GM21528 (cell line): ENCODE data around the gene GRM8.

ENCODE experiments used
- ATAC-seq: cut with Tn5 transposase; IDR thresholded peaks from one replicate; pipeline ENCODE4 v1.9.1; 2021; ENCODE audit warnings: mild to moderate bottlenecking, moderate library complexity; ENCODE audit not compliant: unreplicated experiment, low FRiP score

Gene GRM8

DNA sequence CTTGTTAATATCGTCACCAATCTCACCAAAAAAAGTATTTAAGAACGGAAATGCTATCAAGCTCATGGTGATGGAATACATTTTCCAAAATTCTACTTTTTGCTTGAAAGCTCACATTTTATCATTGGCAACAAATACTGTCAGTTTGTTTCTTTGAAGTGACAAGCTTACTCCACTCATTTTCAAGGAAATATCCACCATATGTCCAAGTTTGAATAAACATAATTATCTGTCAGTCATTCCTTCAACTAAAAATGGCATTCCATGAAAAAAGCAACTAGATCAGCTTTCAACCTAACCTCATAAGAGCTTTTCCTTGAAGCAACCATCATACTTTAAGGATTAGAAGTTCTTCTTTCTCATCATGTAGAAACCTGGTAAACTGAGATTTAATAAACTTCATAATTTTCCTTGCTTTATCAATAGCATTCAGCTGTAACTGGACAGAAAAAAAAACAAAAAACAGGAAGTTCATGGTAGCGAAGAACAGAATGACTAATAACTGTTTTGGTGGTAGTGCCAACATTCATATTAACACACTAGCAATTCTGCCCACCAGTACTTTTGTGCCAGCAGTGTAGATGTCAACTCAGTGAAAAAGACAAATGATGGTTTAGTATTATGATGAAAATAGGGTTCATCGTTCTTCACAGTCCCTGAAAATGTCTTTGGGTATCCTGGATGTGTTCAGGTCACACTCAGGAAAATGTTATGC is 764.9 kb downstream of the GRM8 start:
- no peak for ATAC-seq

GRCh38 chr7:126486806-126487205 is 765.9 kb downstream of the GRM8 start:
- no peak for ATAC-seq

DNA sequence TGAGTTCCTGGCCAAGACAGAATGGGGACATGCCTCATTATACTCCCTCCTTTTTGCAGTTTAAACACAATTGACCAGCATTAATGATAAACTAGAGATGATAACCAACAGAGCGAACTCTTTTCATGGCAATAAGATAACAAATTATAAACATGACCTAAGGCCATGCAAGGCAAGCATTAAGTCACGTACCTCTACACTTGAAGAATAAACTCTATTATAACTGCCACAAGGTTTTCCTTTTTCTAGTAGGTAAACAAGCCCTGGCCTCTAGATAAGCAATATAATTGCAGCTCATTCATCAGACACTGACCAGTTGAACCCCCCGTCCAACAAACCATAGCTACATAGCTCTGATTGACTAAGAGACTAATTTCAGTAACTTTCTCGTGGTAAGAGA is 767.0 kb downstream of the GRM8 start:
- ATAC-seq, result no peak

GRCh38 chr7:126483972-126484371 is 768.8 kb downstream of the GRM8 start:
- ATAC-seq, result no peak

- ATAC-seq, result no peak
These were observed 779.9 kb downstream of the GRM8 start for GRCh38 chr7:126472825-126473224.

DNA sequence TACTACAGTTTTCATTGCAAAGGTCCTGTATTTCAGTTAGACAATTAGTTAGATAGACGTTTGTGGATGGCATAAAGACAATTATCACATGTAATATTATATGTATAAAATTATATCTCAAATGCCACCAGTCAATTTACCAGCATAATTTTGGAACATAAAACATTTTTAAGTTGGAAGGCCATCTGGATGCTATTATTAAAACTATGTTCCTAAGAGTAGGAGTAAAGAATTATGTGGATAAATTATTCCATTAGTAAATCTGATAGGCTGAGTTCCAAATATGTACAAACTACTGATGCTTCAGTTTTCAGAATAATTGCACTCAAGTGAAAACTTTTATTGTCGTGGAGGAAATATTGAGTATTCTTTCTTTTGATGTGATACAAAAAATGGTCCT is 790.3 kb downstream of the GRM8 start:
- ATAC-seq, result no peak

- ATAC-seq, result no peak
These were observed 792.1 kb downstream of the GRM8 start for GRCh38 chr7:126460664-126461063.

- no peak for ATAC-seq
These were observed 799.6 kb downstream of the GRM8 start for GRCh38 chr7:126453104-126453503.

DNA sequence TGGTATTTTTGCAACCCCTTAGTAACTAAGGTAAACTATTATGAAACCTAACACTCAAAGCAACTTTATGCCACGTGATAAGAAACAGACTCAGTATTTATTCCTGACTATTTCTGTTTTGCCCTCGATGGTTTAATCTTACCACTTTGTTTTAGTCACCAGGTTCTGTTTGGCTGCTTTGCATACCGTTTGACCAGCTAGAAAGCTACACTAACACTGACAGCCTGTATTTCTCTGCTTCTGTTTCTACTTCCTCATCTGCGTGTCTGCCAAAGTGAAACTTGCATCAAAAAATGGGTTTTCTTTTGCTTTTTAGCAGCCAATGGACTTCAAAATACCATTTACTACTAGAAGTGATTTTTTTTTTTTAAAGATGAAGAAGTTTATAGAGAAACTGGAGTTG is 802.5 kb downstream of the GRM8 start:
- ATAC-seq, result peak; percentile 95

- peak; percentile 22 for ATAC-seq
These were observed 803.0 kb downstream of the GRM8 start for GRCh38 chr7:126449611-126450268.

DNA sequence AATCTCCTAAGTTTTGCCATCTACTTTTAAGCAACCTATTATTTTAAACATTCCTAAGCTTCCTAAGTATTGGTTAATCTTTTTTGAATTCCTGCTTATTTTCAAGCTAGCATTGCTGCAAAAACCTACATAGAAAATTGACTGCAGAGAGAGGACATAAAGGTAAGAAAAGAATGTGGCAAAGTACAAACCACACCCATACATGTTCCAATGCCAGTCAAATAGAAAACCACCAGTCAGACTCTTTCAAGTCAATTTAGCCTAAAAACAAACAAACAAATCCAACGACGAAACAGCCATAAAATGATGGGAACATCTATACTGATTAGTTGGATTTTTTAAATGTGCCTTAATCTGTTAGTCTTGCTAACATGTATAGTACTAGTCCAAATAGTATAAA is 804.8 kb downstream of the GRM8 start:
- ATAC-seq, result no peak

DNA sequence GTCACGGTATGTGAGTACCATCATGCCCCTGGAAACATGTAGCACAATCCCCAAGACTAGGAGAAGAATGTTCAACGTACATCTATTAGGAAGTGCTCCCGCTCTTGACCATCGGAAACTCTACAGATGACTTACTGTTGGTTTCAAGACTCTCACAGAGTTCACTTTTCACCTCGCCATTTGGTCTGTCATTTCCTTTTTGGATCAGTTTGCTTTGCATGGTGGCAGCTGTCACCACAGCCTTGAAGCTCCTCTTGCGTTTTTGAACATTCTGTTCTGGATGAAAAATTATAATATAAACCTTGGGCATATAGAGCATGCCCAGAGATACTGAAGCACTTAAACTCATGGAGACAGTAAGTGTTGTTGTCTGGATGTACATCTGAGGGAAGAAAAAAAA is 806.8 kb downstream of the GRM8 start:
- ATAC-seq, result no peak

- ATAC-seq, result no peak
These were observed 808.8 kb downstream of the GRM8 start for GRCh38 chr7:126443951-126444350.

DNA sequence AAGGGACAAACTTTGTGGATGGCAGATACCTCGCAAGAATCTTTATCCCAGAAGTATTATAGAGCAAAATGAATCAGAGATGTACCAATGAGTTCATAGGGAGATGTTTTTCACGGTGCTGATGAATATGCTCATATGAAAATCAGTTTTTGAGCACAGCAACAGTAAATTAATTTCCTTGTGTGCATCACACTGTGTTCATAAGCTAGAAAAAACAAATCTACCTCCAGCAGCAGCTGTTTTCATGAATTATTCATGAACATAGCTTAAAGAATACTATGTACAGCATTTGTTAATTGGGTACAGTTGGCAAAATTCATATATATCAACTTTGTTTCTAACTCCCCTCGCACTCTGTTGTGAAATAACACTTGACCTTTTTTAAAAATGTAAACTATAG is 809.8 kb downstream of the GRM8 start:
- ATAC-seq, result no peak

DNA sequence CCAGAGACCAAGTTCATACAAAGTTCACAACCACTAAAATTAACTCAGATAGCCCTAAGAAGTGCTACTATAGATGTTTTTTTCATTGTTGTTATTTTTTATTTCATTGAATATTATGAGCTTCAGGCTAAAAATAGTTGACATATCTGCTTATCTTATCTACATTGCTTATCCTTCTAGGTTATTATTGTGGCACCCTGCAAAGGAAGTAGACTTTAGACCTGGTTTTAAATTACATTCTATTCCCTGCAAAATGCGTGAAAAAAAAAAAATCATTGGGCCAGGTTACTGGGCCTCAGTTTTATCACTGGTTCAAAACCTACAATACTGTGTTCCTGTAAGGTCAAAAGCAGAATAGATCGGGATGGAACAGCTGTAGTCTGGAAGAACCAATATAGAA is 811.0 kb downstream of the GRM8 start:
- no peak for ATAC-seq

DNA sequence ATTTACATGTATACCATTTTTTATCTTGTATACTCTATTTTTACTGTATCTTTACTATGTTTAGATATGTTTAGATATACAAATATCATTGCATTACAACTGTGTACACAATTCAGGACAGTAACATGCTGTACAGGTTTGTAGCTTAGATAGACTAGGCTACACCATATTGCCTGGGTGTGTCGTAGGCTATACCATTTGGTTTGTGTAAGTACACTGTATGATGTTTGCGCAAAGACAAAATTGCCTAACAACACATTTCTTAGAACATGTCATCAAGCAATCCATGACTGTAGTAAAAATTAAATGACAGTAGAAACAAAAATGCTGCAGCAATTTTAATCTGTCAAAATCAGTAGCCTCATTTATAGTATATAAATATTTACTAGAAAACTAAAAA is 812.2 kb downstream of the GRM8 start:
- ATAC-seq, result no peak

DNA sequence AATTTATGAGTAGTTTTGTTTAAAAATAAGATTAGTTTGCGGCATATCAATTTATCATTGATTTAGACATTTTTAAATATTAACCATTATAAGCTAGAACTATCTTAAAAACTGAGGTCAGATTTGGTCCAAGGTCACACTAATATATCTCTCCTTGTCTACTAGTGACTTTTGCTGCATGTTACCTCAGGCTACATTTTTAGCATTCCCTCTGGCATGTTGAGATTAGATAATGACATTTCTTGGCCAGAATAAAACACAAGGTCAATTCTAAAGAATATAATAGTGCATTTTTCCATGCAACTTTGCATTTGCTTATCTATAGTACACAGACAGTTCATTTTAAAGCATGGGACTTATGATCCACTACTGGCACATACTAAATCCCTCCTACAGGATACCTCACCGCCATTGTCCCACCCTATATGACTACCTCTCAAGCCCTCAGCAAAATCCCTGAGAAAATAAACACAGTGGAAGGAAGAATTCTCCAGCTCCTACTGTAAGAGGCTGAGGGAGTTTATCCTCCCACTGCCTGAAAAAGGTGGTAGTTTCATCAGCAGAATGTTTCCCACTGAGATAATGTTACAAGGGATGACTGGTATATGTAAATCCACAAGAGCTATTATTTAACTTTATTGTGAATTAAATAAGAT is 816.4 kb downstream of the GRM8 start:
- no peak for ATAC-seq

GRCh38 chr7:126426652-126427051 is 826.1 kb downstream of the GRM8 start:
- ATAC-seq, result no peak

DNA sequence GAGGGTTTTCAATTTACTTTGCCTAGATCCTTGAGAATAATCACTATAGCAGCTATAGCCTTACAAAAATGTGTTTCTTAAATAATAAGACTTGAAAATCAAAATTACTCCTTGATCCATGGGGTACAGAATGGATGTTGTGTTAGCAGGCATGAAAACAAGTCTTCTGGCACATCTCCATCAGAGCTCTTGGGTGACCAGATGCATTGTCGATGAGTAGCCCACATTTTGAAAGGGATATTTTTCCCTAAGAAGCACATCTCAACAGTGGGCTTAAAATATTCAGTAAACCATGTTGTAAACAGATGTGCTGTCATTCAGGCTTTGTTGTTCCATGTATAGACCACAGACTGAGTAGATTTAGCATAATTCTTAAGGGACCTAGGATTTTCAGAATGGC is 827.8 kb downstream of the GRM8 start:
- no peak for ATAC-seq

DNA sequence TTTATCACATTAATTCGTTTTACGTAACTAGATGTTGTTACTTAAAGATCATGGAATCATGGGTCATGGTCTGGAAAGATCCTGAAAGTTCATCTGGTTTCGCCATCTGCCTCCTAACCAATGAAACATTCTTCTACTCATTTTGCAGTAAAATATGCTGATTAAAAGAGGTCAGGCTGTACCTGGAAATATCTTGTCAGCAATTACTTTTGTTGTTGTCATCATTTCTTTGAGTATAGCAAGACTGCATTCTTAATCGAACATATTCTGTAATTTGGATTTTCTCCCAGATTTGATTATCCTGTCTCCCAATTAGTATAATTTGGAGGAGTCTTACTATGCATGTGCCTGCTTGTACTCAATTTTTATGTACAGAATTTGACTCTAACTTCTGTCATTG is 833.7 kb downstream of the GRM8 start:
- ATAC-seq, result no peak

DNA sequence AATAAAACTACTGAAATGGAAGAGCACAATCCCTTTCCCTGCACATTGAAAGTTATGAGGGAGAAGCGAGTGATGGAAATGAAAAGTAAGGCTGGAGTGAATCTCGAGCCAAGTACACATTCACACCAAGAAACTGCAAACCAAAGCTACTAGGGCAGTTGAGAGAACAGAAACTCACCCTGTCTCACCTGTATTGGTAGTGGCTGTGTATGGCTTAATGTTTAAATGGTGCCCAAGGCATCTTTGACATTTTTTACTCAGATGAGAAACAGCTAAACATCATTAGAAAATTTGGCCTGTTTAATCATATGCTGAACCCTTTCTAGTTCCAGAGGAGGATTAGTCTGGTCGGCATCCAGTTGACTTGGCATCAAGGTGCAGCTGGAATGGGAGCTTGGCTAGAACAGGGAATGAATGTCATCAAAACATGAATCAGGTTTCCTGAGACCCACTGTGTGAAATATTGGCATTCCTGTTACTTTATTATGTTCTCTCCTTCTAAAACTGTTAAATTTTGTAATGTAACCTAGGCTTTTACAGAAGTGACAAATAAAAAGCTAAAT is 840.8 kb downstream of the GRM8 start:
- ATAC-seq, result peak; percentile 66
